HL-60/S4 (cell line): ENCODE data around the gene AHRR.
"Not testable (repeated sequence)": the region's sequence is repeated elsewhere in the genome, so short reads cannot be mapped to it uniquely, and the experiment has no call there.

Experiments
- in situ Hi-C: fragments of 300-500 bp; cut with MboI; formaldehyde crosslinking; loops from 2 replicates; pipeline ENCODE4 v1.14.3; 2022; ENCODE audit warnings: low sequenced_read_pairs

The AHRR gene

DNA sequence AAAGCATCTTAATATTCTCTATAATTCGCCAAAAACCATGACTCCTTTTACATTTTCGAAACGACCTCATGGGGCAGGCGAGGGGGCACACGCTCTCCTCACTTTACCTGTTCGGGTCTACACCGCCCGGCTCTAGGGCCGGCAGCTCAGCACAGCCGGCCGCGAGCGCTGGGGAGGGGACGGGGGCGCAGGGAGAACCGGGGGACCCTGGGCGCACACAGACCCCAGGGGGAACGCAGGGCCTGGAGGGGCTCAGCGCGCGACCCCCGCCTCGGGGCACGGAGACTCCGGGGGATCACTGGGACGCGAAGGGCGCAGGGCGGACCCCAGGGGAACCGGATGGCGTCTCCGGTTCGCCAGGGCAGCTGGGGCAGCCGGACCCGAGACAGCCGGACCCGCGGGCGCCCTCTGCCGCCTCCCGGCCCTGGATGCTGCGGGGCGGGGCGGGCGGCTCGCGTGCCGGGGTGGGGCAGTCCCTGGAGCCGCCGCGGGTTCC lies at the start of gene AHRR:
TSS of gene AHRR (plus strand) at position 485 of the 496 bp plus-strand sequence. CDS start 22,189 bp downstream, outside the sequence.
- in situ Hi-C loops: no loop called here

DNA sequence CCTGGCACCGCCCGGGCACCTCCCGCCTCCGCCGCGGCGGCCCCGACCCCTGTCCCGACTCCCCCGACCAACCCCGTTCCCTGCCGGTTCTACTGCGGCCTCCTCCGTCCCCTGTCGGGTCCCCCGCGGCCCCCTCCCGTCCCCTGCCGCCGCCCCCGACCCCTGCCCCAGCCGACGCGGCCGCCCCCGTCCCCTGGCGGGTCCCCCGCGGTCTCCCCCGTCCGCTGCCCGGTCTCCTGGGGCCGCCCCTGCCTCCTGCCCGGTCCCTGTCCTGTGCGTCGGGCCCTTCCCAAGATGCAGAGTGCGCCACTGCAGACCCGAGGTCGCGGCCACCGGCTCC lies 49.7 kb upstream of the AHRR start:
- in situ Hi-C loops: not testable (repeated sequence)

GRCh38 chr5:273091-273490 lies 48.4 kb upstream of the AHRR start:
- in situ Hi-C loops: not testable (repeated sequence)

DNA sequence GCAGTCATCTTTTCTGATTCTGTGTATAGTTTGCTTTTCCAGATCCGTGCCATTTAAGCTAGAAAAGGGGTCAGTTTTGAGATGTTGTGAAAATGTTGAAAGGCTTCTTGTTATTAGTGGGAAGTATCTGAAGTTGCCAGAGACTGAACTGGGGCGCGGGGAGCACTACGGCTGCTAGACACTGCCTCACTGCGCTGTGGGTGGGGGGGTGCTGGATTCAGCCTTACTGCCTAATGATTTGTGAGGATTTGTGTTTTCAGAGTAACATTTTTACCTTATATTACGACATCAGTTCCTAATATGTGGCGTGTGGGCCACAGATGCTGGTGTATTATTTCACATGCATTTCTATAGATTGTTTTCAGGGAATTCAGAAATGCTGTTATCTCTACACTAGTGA lies 48.0 kb upstream of the AHRR start:
- in situ Hi-C loops: not testable (repeated sequence)

- in situ Hi-C loops: not testable (repeated sequence)
These were observed 47.2 kb upstream of the AHRR start for GRCh38 chr5:274346-274745.

- in situ Hi-C loops: no loop called here
These were observed 42.9 kb upstream of the AHRR start for GRCh38 chr5:278646-279045.

DNA sequence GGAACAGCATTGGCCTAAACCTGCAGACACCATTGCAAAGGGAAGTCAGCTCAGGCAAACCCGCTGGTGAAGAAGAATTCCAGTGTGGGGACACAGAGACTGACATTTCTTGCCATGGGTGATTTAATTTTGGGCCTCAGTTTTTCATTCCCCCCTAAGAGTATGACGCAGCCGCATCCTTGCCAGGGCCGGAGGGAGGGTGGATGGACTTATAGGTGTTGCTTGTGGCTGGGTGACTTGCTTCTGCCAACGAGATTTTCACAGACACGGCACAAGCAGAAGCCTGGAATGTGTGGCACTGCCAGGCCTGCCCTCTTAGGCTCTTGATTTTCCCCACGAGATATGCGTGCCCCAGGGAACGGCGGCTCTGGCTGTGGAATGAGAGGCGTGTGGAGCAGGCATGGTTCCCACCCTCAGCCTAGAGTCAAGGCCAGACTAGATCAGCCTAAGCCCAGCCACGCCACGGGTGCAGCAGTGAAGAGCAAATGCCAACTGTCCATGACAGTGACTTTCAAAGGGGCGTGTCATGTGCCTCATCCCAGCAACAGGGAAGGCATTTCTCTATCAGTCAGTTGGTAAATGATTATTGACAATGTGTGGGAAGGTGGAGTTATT lies 42.4 kb upstream of the AHRR start:
- in situ Hi-C loops: not testable (repeated sequence)

GRCh38 chr5:285991-286557 lies 35.4 kb upstream of the AHRR start:
- in situ Hi-C loops: no loop called here

DNA sequence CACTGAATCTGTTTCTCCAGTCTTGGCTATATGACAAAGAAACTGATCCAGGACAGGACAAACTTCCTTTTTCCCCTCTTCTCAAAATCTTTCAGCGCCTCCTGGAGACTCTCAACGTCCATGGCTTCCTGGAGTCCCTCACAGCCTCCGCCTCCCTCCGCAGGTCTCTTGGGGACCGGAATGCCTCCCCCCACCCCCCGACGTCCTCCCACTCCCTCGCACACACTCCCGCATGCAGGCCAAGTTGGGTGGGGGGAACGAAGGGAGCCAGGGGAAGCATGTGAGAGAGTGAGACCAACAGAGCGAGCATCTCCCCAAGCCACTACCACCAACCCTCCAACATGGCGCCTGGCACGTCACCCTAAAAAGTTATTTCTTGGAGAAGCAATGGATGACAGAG lies 31.3 kb upstream of the AHRR start:
- in situ Hi-C loops: not testable (repeated sequence)

- in situ Hi-C loops: not testable (repeated sequence)
These were observed 30.2 kb upstream of the AHRR start for GRCh38 chr5:291345-291744.

DNA sequence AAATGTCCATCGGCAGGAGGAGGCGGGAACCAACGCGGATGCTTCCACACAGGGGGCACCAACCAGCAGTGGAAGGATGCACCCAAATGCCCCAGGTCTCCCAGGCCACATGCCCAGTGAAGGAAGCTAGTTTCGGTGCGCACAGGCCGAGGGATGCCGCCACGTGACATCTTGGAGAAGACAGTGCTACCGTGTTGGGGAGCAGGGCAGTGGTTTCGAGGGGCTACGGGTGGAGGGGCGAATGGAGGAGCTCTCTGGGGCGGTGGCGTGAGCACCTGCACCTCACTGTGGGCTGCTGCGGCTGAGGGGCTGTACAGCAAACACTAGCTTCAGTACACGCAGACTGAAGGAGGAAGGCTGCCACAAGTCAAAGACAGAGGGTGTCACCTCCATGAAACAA lies 26.7 kb upstream of the AHRR start:
- in situ Hi-C loops: not testable (repeated sequence)

- in situ Hi-C loops: not testable (repeated sequence)
These were observed 25.3 kb upstream of the AHRR start for GRCh38 chr5:296207-296606.

GRCh38 chr5:296954-297353 lies 24.6 kb upstream of the AHRR start:
- in situ Hi-C loops: not testable (repeated sequence)

- in situ Hi-C loops: not testable (repeated sequence)
These were observed 24.1 kb upstream of the AHRR start for GRCh38 chr5:297448-297847.

- in situ Hi-C loops: not testable (repeated sequence)
These were observed 23.4 kb upstream of the AHRR start for GRCh38 chr5:297991-298736.

GRCh38 chr5:298737-299125 lies 22.8 kb upstream of the AHRR start:
- in situ Hi-C loops: no loop called here

DNA sequence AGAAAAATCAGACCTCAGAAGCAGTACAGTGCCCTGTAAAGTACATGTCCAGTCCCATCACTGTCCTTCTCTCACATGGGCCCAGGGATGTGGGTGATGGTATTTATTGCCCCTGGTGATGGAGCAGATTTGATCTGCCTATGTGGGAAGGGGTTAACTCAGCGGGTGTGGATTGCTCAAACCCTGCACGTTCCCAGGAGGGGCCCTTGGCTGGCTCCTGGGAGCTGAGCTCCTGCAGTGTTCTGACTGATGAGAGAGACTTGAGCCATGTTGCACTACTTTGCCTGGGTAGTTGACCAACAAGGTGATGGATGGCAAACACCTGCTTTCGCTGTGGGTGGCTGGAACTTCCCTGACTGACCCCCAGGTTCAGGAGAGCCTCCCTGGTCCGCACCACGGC lies 21.6 kb upstream of the AHRR start:
- in situ Hi-C loops: not testable (repeated sequence)

DNA sequence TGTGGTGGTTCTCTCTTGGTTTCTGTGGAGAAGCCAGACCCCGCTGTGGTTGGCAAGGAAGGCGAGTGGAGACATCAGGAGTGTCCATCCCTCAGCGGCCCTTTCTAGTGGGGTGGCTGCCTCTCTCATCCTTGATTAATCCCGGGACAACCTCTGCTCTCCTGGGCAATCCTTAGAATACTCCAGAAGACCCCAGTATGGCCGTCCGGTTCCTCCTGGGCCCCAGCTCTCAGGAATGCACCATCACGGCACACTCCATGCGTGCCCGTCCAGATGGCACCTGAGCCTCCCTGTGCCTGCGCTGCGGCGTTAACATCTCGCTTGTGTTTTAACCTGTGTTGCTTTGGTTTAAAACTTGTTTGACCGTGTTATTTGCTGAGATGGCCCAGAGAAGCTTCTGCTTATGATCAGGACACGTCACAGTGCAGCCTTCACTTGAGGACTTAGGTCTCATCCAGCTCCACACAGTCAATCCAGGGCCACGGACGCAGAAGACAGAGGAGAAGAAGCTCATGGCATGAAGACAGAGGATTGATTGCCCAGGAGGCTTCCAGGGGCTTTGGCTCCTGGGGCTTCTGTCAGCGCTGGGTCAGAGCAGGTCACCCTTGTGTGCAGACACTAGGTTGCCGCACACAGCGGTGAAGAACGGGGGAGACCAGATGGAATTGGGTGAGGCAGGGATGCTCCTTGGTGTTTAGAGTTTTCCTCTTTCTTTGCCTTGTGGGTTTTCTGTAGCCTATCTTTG lies 20.7 kb upstream of the AHRR start:
- in situ Hi-C loops: not testable (repeated sequence)

DNA sequence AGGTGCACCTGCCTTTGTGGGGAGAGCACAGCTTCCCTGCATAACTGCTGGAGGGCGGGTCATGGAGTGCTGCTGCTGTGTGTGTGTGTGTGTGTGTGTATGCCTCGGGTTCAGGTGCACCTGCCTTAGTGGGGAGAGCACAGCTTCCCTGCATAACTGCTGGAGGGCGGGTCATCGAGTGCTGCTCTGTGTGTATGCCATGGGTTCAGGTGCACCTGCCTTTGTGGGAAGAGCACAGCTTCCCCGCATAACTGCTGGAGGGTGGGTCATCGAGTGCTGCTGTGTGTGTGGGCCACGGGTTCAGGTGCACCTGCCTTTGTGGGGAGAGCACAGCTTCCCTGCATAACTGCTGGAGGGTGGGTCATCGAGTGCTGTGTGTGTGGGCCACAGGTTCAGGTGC lies 19.1 kb upstream of the AHRR start:
- in situ Hi-C loops: not testable (repeated sequence)

DNA sequence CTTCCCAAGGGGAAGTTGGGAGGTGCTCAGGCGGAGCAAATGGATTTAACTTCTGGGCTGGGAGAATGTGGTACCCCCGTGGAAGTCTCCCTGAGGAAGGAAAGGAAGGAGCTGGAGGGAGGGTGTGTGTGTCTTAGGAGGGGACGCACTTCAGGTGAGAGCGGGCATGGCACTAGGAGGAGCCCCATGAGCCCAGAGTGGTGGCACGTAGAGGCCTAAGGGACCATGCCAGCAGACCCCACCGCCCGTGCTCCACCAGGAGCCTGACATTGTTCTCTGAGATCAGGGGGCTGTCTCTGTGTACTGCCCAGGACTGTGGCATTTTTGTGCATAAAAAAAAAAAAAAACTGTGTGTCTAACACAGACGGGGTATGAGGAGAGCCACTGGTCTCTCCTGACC lies 18.5 kb upstream of the AHRR start:
- in situ Hi-C loops: no loop called here

GRCh38 chr5:303741-304140 lies 17.8 kb upstream of the AHRR start:
- in situ Hi-C loops: not testable (repeated sequence)
